Measurements from ENCODE around the gene LRTM2. TPM values are rescaled to one million over a fixed set of nuclear protein-coding genes. Genes with fewer than 3 reads are reported as not detected.

The LRTM2 gene
- total RNA-seq, 2 experiments from 2014 or later, result 0.11 TPM; not detected in 1

DNA sequence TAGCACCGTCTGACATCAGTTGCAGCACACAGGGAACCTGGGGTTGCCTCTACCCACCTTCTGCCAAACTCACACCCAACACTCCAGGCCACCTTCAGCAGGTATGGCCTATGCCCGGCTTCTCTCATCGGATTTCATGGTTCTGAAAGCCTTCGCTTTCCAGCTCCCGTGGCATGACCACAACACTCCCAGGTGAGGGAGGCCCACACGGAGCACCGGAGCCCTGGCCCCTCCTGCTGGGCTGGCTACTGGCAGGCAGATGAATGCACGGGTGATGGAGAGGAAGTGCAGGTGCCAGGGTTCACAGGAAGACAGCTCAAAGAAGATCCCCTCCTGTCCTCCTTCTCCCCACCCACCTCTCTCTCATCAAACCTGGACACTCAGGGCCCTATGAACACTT, 60.9 kb downstream of the LRTM2 start:
- Histone ChIP-seq H3K27me3 (ENCODE audit: control insufficient read depth in 1 of 2, insufficient read depth in 2 of 2, low read length in 2 of 2) (no peaks in the 10 kb centered on the region), H3K9me3 (ENCODE audit: control insufficient read depth in 1 of 2, insufficient read depth in 1 of 2, low read length in 2 of 2) (no peaks in the 10 kb centered on the region), H3K27ac (ENCODE audit: low read depth in 1 of 2, low read length in 2 of 2) (no peak overlapping the region), H3K4me1 (ENCODE audit: insufficient read depth, low read length) (no peaks in the 10 kb centered on the region), H3K36me3 (ENCODE audit: insufficient read depth, low read length) (no peaks in the 10 kb centered on the region), H3K4me3 (ENCODE audit: low read length) (no peak overlapping the region)
- Mint-ChIP-seq H3K27ac (no peak overlapping the region), H3K4me3 (no peak overlapping the region), H3K36me3 (ENCODE audit: low read depth) (no peaks in the 10 kb centered on the region), H3K9me3 (no peaks in the 10 kb centered on the region), H3K4me1 (ENCODE audit: low read depth) (no peaks in the 10 kb centered on the region), H3K27me3 (peaks cover 5% of the 10 kb centered on the region)
- intact Hi-C loops (cut with DNase I, micrococcal nuclease), result no loop called here
- TF ChIP-seq, protein P1, sequence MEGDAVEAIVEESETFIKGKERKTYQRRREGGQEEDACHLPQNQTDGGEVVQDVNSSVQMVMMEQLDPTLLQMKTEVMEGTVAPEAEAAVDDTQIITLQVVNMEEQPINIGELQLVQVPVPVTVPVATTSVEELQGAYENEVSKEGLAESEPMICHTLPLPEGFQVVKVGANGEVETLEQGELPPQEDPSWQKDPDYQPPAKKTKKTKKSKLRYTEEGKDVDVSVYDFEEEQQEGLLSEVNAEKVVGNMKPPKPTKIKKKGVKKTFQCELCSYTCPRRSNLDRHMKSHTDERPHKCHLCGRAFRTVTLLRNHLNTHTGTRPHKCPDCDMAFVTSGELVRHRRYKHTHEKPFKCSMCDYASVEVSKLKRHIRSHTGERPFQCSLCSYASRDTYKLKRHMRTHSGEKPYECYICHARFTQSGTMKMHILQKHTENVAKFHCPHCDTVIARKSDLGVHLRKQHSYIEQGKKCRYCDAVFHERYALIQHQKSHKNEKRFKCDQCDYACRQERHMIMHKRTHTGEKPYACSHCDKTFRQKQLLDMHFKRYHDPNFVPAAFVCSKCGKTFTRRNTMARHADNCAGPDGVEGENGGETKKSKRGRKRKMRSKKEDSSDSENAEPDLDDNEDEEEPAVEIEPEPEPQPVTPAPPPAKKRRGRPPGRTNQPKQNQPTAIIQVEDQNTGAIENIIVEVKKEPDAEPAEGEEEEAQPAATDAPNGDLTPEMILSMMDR (IDR thresholded peaks at IDR 0.05), result no peak
- CTCF ChIA-PET, result no interaction called here
- POLR2A ChIA-PET, result no interaction called here
- no peak for ATAC-seq (ENCODE audit: poor library complexity)
- no peak for DNase-seq

DNA sequence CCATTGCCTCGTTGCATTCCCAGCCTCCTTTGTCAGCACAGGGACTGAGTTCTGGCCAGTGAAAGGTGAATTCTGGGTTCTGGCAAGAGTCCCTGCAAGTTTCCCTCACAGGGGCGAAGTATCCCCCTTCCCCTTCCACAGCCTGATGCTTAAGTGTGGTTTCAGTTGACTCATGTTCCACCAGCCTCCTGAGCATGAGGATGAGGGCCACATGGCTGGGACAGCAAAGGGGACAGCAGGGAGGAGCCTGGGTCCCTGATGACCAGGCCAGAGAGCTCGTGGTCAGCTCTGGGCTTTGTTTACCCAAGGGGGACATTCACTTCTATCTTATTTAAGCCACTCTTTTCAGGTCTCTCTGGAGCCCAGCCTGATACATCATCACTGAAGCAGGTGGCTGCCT, 61.6 kb downstream of the LRTM2 start:
- ATAC-seq (ENCODE audit: poor library complexity) (no peak), DNase-seq (no peak)
- no peak overlapping the region for H3K4me3 ChIP-seq (ENCODE audit: low read length)
- intact Hi-C loops (cut with DNase I, micrococcal nuclease), result no loop called here
- TF ChIP-seq, protein P1 (IDR thresholded peaks at IDR 0.05), result no peak
- H3K9me3 ChIP-seq (ENCODE audit: control insufficient read depth in 1 of 2, insufficient read depth in 1 of 2, low read length in 2 of 2), result no peaks in the 10 kb centered on the region
- ChIA-PET POLR2A (no interaction called here), CTCF (no interaction called here)
- no peaks in the 10 kb centered on the region for H3K4me1 Mint-ChIP-seq (ENCODE audit: low read depth)
- H3K27me3 Mint-ChIP-seq, result peaks cover 5% of the 10 kb centered on the region
- H3K27me3 ChIP-seq (ENCODE audit: control insufficient read depth in 1 of 2, insufficient read depth in 2 of 2, low read length in 2 of 2), result no peaks in the 10 kb centered on the region
- no peak overlapping the region for H3K4me3 Mint-ChIP-seq
- no peak overlapping the region for H3K27ac Mint-ChIP-seq
- no peak overlapping the region for H3K27ac ChIP-seq (ENCODE audit: low read depth in 1 of 2, low read length in 2 of 2)
- H3K4me1 ChIP-seq (ENCODE audit: insufficient read depth, low read length), result no peaks in the 10 kb centered on the region
- H3K36me3 ChIP-seq (ENCODE audit: insufficient read depth, low read length), result no peaks in the 10 kb centered on the region
- H3K36me3 Mint-ChIP-seq (ENCODE audit: low read depth), result no peaks in the 10 kb centered on the region
- H3K9me3 Mint-ChIP-seq, result no peaks in the 10 kb centered on the region

DNA sequence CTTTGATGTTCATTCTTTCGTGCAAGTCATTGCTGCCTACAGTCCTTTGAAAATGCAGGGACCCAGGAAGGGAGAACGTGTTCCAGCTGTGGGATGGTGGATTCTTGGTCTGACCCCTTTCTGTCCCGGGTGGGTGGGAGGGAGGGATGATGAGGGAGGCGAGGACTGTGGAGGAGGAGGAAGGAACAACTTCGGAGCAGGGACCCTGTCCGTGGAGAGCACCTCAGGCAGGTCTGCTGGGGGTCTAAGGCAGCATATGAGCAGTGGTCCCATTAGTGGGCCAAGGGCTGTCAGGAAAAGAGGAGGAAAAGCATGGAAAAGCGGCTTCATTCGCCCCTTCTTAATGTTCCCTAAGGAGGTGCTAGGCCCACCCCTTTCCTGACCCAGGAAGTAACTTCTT, 62.0 kb downstream of the LRTM2 start:
- no peak overlapping the region for H3K4me3 Mint-ChIP-seq
- ChIA-PET POLR2A (no interaction called here), CTCF (no interaction called here)
- Histone ChIP-seq H3K27ac (ENCODE audit: low read depth in 1 of 2, low read length in 2 of 2) (no peak overlapping the region), H3K4me1 (ENCODE audit: insufficient read depth, low read length) (no peaks in the 10 kb centered on the region), H3K27me3 (ENCODE audit: control insufficient read depth in 1 of 2, insufficient read depth in 2 of 2, low read length in 2 of 2) (no peaks in the 10 kb centered on the region), H3K4me3 (ENCODE audit: low read length) (no peak overlapping the region), H3K9me3 (ENCODE audit: control insufficient read depth in 1 of 2, insufficient read depth in 1 of 2, low read length in 2 of 2) (no peaks in the 10 kb centered on the region), H3K36me3 (ENCODE audit: insufficient read depth, low read length) (no peaks in the 10 kb centered on the region)
- TF ChIP-seq, protein P1 (IDR thresholded peaks at IDR 0.05), result no peak
- no peaks in the 10 kb centered on the region for H3K36me3 Mint-ChIP-seq (ENCODE audit: low read depth)
- intact Hi-C loops (cut with DNase I, micrococcal nuclease), result no loop called here
- no peaks in the 10 kb centered on the region for H3K9me3 Mint-ChIP-seq
- peaks cover 6% of the 10 kb centered on the region for H3K27me3 Mint-ChIP-seq
- H3K27ac Mint-ChIP-seq, result no peak overlapping the region
- DNase-seq, result no peak
- no peaks in the 10 kb centered on the region for H3K4me1 Mint-ChIP-seq (ENCODE audit: low read depth)
- ATAC-seq (ENCODE audit: poor library complexity), result no peak
